ENCODE results near the gene SLC6A4.
"Not testable (repeated sequence)": the region's sequence is repeated elsewhere in the genome, so short reads cannot be mapped to it uniquely, and the experiment has no call there.

SLC6A4 gene

DNA sequence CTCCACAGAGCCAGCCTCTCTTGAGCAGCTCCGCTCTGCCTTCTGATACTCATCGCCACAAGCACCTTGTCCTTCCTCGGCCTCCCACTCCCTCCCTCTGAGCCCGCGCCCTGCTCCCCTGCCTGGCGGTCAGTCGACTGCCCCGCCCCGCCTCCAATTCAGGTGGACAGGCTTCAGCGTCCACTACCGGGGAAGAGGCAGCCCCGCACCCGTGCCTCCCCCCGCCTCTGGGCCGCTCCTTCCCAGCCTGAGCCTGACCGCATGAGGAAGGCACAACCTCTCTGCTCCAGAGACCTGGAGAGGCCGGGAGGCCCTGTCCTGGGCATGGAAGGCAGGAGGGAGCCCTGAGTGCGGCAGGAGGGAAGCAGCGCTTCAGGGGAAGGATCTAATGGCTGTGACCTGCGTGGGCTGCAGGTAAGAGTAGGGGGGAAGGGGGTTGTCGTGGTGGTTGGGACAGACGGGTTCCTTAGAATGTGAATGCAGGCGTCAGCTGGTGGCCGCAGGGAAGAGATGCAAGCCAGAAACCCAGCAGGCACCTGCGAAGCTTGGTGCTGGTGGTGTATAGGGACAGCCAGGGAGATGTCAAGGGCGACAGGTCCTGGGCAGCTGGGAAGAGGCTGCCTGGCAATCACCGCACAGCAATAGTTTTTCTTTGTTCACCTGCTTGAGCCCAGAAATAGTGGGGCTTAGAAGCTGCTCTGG, 3.0 kb upstream of the SLC6A4 start:
- no peak for DNase-seq (ENCODE audit: low read depth in 2 of 2)

DNA sequence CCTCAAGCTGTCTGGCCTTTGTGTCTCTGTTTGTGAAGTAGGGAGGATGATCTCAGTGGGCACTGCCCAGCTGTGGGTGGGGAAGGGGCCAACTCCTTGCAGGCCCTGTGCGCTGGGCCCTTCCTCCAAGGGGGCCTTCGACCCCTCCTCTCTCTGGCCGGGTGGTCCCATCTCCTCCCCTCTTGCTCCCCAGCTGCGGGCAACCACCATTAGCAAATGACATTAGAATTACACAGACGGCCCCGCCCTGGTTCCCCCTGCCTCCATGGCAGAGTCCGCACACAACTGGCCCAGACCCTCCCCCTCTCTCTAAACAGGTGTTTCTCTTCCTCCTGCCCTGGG, 2.5 kb upstream of the SLC6A4 start:
- no peak for DNase-seq (ENCODE audit: low read depth in 2 of 2)

DNA sequence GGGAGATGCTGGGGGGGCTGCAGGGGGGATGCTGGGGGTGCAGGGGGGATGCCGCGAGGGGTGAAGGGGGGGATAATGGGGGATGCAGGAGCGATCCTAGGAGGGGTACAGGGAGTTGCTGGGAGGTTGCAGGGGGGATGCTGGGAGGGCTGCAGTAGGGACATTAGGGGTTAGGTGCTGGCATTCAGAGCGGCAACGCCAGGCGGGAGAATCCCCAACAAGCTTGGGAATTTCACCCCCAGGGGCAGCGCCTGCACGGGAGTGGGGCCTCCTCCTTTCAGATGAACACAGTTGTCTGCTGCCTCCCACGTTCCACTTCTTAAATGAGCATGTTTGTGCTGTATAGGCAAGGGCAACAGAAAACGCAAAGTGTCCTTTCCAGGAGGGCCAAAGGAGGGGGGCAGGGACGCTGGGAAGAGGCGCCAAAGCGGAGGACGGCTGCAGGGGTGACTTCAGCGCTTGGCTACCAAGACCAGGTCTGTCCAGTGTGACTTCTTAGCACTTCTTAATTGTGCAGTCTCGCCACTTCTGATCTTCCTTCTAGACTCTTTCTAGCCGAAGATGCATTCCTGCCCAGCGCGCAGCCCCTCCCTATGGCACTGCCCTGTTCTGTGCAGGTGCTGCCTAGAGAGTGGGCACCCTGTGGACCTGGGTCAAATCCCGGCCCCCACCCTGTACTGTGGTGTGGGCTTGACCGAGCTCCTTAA, 2.0 kb upstream of the SLC6A4 start:
- no peak for DNase-seq (ENCODE audit: low read depth in 2 of 2)

DNA sequence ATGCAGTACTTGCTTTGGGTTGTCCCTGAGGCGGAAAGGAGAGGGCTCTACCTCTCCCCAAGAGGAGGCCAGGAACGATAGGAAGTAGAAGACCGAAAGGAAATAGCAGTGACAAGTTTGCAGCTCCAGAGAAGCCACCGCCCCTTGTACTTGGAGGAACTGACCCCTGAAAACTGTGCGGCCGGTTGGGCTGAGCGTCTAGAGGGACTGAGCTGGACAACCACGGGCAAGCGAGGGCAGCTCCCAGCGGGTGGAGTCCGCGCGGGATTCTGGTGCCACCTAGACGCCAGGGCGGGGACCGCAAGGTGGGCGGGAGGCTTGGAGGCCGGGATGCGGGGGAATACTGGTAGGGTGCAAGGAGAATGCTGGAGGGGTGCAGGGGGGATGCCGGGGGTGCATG, 1.3 kb upstream of the SLC6A4 start:
- no peak for DNase-seq (ENCODE audit: low read depth in 2 of 2)

DNA sequence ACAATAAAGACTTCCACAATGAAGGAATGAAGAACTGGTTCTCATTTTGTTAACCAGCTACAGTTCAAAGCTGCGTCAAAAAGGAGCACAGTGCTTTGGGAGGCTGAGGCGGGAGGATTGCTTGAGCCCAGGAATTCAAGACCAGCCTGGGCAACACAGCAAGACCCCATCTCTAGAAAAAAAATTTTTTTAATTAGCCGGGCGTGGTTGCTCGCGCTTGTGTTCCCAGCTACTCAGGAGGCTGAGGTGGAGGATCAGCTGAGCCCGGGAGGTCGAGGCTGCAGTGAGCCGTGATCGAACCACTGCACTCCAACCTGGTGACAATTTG, 764 bp upstream of the SLC6A4 start:
- DNase-seq (ENCODE audit: low read depth in 2 of 2) = no peak

DNA sequence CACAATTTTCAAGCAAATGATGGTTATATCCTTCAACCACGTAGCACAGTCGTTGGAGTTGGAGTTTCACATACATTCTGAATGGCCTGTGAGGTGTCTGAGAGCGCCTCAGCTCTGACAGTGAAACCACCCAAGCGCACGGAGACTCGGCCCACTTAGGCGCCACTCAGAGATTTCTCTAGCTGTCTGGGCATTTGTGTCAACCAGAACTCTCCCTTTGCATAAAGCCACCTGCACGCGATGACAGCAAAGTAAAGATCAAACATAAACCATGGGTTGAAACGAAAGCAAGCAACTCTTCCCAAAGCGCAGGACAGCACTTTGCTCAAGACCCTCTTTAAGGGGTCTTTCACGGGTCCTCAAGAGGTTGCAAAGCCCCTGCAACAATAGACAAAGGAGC, 533 bp downstream of the SLC6A4 start:
- no peak for DNase-seq (ENCODE audit: low read depth in 2 of 2)

DNA sequence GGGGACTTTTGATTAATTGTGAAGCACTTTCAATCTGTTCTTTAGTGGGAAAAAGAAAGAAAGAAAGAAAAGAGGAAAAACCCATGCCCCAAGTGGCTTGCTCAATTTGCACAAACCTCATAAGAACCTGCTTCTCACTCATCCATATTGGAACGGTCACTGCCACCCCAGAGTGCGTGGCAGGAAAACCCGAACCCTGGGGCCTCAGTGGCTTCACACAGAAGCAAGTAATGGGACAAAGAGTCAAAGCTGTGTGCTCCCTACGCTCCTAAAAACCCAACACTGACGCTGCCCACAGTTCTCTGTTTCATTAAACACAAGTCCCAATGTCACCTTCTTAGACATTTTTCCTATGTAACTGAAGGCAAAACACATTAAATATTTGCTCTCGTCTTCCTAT, 1.2 kb downstream of the SLC6A4 start:
- no peak for DNase-seq (ENCODE audit: low read depth in 2 of 2)

DNA sequence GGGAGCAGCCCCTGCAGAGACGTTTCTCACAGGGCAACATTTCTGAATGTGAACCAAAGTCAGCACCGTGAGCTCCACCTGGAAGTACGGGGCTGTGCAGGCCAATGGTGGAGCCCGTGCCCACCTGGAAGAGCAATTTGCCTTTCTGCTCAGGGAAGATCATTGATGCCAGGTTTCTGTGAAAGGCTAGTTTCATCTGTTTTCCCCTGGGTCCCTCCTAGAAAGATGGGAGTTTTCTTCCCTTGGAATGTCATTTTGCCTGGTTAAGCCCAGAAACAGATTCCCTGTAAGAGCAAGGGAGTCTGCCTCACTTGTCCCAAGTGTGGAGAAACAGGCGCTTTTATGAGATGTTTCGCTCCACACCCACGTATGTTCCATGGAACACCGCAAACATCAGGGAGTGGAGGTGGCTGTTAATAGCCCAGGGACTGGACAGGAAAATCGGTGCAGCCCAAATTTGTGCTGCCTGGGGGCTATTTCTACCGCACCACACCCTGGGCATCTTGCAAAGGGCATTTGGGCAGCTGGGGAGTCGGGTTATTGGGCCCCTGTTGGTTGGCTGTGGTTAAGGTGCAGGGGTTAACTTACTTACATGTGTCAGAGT, 2.6 kb downstream of the SLC6A4 start:
- DNase-seq (ENCODE audit: low read depth in 2 of 2) = no peak

DNA sequence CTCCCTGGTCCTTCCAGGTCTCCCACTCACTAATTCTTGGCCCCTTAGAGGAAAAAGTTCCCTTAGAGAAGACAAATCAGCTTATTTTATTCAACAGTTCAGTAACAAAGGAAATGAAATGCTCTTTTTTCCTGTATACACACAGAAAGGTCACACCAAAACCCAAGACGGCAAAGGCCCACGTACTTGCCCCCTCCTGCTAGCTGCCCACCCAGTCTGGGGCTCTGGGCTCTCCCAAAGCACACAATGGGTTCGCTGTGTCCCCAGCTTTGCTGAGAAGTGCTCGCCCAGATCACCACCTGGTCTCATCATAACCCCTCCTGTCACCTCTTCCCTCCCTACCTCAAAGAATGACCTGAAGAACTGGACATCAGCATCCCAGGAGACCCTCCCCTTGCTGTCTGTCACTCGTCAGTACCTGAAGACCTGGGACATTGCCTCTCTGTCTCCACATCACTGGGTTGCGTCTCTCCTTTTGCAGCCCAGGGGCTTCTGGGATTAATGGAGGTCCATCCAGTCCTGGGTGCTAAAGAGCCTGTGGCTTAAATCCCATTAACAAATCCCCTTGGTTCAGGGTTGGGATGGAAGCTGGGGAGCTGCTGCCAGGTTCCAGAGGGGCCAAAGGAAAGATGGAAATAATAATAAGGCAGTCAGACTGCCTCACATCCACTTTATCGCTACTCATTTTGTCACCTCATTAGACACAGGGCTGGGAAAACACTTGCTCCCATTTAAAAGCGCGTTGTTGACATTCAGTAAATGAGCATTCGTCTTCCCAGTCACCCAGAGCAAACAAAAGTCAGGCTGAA, 3.3 kb downstream of the SLC6A4 start:
- DNase-seq (ENCODE audit: low read depth in 2 of 2) = no peak

DNA sequence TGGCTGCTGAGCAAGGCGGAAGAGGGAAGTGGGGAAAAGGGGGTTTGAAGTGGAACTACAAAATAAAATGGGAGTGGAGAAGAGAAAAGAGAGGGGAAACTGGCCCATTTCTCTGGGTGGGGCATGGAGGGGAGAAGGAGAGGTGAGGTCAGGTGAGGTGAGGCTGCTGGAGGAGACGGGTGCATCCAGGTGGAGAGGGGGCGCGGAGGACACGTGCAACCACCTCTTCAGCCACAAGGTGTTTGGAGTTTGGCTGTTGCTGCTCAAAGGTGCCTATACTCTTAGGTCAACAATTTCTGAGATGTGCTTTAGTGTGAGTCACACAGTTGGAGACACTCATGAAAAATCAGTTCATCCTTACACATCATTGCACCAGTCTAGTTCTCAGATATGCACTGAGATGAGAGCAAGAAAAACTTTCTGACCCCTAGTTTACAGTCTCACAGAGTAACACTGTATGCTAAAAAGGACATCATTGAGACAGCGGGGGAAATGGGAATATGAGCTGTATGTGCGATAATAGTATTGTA, 4.8 kb downstream of the SLC6A4 start:
- DNase-seq (ENCODE audit: low read depth in 2 of 2) = no peak

DNA sequence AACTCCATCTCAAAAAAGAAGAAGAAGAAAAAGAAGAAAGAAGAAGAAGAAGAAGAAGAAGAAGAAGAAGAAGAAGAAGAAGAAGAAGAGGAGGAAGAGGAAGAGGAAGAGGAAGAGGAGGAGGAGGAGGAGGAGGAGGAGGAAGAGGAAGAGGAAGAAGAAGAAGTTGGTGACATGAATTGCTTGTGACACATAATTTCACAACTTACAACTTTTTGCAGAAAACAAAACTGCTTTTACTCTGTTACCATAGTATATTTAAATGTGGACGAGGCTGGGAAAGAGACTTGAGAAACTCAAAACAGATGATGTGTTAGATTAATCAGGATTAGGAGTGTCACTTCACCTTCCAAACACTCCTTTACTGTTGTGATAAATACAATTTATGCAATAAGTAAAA, 5.5 kb downstream of the SLC6A4 start:
- DNase-seq (ENCODE audit: low read depth in 2 of 2) = not testable (repeated sequence)

DNA sequence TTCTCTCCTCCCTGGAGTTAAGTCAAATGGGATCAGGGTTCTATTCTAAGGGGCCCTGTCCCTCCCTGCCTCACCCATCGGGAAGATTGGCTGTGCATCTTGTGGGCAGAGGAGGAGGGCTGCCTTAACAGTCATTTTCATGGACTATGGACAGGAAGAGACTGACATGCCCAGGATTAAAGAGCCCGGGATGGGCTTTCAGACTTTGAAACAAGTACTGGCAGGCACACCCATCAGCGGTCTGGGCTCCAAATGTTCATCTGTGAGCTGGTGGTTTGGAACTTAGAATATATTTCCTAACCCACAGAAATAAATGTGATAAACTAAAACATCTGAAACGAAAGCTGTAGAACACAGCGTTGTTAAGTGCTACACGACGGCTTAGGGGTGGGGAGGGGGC, 6.5 kb downstream of the SLC6A4 start:
- no peak for DNase-seq (ENCODE audit: low read depth in 2 of 2)

DNA sequence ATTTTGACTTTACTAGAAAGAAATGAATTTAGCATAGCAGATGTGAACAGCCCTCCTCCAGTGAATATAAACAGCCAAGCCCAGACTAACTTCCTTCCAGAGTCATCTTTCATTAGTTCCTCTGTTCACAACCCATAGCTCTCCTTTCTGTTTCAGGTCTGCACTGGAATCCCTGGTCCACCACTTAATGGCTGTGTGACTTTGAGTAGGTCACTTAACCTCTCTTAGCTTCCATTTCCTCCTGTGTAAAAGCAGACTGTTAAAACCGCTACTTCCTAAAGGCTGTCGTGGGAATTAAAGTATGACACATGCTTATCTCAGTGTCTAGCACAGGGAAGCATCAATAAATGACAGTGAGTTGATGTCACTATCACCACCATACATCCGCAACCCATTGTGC, 7.5 kb downstream of the SLC6A4 start:
- no peak for DNase-seq (ENCODE audit: low read depth in 2 of 2)

DNA sequence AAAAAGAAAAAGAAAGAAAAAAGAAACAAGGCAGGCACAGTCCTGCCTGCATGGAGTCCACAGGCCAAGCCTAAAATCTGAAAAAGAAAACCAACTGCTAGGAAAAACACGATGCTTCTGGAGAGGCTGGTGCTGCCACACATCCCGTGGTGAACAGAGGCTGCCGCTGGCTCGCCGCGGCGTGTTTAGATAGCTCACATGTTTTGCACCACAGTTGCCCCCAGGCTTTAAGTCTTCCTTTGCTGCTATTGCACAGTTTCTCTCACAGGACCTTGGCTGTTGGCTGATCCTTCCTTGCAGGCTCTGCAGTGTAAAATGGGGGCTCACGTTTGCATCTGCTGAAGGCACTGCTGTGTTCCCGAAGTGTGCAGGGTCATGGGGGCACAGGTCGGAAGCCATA, 8.6 kb downstream of the SLC6A4 start:
- DNase-seq (ENCODE audit: low read depth in 2 of 2) = no peak

DNA sequence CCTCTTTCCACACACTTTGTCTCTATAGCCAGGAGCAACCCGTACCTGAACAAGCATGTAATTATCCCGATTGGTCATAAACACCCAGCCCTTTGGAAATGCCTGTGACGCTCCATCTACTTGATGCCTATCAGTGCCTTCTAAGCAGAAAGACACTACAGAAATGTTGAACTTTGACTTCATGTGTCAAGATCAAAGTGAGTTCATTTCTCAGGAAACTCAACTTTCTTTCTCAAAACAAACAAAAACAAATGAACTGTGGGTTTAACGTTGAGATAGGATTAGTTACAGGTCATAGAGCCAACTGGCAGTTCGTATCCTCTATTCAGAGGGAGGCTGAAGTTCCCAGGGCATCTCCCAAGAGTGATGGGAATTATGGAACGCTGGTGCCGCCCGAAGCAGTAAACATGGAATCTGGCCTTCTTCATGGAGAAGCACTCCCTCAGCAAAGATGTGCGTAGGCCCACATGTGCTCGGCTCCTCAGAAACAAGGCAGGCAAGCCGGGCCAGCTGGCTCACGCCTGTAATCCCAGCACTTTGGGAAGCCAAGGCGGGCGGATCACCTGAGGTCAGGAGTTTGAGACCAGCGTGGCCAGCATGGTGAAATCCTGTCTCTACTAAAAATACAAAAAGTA, 9.5 kb downstream of the SLC6A4 start:
- no peak for DNase-seq (ENCODE audit: low read depth in 2 of 2)

DNA sequence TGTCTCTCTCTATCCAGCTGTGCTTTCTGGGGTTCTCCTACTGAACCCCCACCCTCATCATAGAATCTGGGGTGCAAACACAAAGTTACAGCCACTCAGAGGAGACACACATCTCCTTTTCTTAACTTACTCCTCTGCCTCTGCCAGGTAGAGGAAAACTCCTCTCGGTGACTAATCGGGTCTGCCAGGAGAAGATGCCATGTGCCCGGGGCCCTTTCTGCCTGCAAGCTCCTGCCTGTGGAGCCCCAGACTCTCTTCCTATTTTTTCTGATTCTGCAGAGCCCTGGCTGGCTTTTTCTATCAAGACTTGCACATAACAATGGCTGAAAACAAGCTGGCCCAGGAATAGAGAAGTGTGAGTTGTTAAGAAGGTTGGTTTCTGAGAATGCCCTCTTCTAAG, 10.4 kb downstream of the SLC6A4 start:
- DNase-seq (ENCODE audit: low read depth in 2 of 2) = no peak

DNA sequence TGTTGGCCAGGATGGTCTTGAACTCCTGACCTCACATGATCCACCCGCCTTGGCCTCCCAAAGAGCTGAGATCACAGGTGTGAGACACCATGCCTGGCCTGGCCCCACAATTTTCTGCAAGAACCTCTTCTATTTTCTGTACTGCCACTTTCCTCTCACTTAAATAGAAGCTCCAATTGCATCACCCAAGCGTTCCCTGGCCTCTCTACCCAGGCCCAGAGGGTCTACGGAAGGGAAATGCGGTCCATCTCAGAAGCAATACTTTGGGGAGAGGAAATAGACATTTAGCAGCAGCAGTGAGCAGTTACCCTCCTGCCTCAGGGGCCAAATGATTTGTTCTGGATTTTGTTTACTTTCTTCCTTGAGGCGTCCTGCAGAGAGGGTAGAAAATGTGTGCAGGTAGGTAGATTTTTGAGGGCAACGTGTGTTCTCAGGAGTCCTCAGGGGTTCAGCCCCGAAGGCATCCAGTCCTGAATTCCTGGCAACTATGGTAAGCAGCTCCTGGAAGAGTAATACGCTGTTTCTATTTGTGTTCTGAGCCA, 11.0 kb downstream of the SLC6A4 start:
- DNase-seq (ENCODE audit: low read depth in 2 of 2) = no peak

DNA sequence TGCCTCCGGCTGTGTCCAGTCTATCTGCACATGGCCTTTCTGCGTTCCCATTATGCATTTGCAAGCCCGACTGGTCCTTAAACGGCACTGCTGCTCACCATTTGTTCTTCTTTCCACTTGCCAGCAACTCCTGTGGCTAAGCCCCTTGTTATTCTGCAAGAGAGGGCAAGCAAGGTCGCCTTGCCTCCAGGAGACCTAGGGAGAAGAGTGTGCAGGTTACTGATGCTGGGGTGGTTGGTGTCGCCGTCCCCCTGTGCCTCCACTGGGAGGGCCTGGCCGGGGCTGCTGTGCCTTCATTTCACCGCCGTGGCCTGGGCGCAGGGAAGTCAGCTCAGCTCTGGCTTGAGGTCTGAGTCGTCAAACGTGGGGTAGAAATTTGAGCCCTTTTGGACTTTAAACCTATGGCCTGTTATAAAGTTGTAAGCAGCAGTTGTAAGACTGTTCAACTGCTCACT, 12.7 kb downstream of the SLC6A4 start:
- DNase-seq (ENCODE audit: low read depth in 2 of 2) = no peak

DNA sequence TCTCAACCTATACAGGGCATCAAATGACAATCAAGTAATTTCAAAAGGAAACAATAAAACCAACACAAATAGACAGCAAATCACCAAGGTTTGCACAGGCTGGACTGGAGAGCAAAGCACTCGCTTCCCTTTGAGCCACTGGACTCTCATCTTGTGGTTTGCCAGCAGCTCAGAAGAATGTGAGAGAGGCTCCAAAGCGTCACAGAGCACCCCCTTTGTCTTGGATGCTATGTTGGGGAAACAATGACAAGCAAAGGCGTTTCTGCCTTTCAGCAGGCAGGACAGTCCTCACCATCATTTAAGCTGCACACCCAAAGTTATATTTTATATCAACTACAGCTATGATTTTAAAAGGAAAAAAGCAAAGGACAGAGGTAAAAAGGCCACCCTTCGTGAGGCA, 13.2 kb downstream of the SLC6A4 start:
- no peak for DNase-seq (ENCODE audit: low read depth in 2 of 2)

DNA sequence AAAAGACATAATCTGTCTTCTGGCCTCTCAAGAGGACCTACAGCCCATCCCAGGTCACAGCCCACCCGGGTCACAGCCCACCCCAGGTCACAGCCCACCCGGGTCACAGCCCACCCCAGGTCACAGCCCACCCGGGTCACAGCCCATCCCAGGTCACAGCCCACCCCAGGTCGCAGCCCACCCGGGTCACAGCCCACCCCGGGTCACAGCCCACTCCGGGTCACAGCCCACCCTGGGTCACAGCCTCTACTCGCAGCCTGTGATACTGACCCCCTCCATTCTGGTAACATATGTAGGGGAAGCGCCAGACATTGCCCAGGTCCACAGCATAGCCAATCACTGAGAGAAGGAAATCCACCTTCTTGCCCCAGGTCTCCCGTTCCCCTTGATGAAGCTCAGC, 14.2 kb downstream of the SLC6A4 start:
- no peak for DNase-seq (ENCODE audit: low read depth in 2 of 2)

DNA sequence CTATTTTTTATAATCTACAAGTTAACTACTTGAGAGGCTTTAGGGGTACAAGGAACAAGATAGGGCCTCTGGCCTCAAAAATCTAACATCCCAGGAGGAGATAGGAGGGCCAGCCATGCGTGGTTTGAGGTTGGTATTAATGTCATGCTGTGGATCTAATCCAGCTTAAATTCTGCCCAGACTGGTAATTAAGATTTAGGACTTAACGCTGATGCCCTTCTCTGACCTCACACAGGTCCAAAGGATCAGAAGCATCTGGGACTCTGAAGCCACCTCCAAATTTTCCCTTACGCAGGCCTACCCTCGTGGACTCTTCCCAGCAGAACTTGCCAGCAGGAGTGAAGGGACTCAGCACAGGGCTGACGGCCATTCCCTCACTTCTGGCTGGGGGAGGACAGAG, 15.1 kb downstream of the SLC6A4 start:
- DNase-seq (ENCODE audit: low read depth in 2 of 2) = no peak

DNA sequence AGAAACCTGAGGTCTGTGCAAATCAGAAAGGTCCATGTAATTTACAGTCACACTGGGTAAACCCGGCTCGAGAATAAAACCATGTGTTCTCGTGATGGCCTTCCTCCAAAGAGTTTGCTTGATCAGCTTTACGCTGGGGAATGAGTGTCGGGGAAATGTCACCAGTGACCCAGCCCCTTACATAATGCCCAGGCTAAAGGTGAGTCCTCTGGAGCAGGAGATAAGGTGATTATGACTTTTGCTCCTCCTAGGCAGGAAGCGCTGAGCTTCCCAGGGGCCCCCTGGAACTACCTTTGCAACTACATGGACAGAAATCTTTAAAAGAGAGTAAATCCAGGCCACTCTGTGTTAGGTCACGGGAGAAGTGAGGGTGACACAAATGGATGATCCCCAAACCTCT, 15.7 kb downstream of the SLC6A4 start:
- no peak for DNase-seq (ENCODE audit: low read depth in 2 of 2)
